Measurements from ENCODE around the gene AREL1. TPM values are rescaled to one million over a fixed set of nuclear protein-coding genes. Genes with fewer than 3 reads are reported as not detected.

Gene AREL1
- polyA plus RNA-seq, 1 donor (not counting 4 experiments of a cell fraction or from before 2014, with no cell fraction given), result 31.2 TPM

- dilution Hi-C loops (cut with MboI; ENCODE audit: extremely low pct_ligation_motif_present, low sequenced_read_pairs), result no loop called here
- no peak overlapping the region for H3K27ac ChIP-seq (ENCODE audit: control insufficient read depth, insufficient read depth, low read length)
- peaks cover 1 to 5% of the 10 kb centered on the region in 2 experiments for H3K36me3 ChIP-seq (ENCODE audit: control insufficient read depth in 2 of 2, extremely low read depth in 1 of 2, insufficient read depth in 2 of 2, low read length in 2 of 2)
- TF ChIP-seq EZH2 (IDR thresholded peaks at IDR 0.05; ENCODE audit: low read length) (no peak), CTCF (optimal IDR thresholded peaks at IDR 0.05 in 1 of 3, IDR thresholded peaks at IDR 0.05 in 1 of 3, conservative IDR thresholded peaks at IDR 0.05 in 1 of 3; ENCODE audit: extremely low read depth in 1 of 3, insufficient read depth in 2 of 3, low read length in 3 of 3) (no peak)
- H3K9me1 ChIP-seq (ENCODE audit: control insufficient read depth, extremely low read depth, insufficient read depth, low read length), result peaks cover 2% of the 10 kb centered on the region
- H3K4me1 ChIP-seq (ENCODE audit: control insufficient read depth, extremely low read depth, insufficient read depth, low read length), result peaks cover 19% of the 10 kb centered on the region
- peaks cover 6% of the 10 kb centered on the region for H4K20me1 ChIP-seq (ENCODE audit: control insufficient read depth, extremely low read depth, insufficient read depth, low read length)
- DNase-seq (ENCODE audit: low read depth, low spot score) (no peak), FAIRE-seq (no peak)
- no peak overlapping the region for H2AFZ ChIP-seq (ENCODE audit: control insufficient read depth, low read length)
- peaks cover 5% of the 10 kb centered on the region for H3K9me3 ChIP-seq (ENCODE audit: control insufficient read depth, low read depth, low read length)
- no peak overlapping the region for H3K4me3 ChIP-seq (ENCODE audit: control insufficient read depth in 2 of 3, extremely low read depth in 1 of 3, insufficient read depth in 2 of 3, low read depth in 1 of 3, low read length in 3 of 3)
- no peaks in the 10 kb centered on the region for H3K27me3 ChIP-seq (ENCODE audit: control insufficient read depth, extremely low read depth, insufficient read depth, low read length)
- H3K79me2 ChIP-seq (ENCODE audit: control insufficient read depth, insufficient read depth, low read length), result peaks cover 80% of the 10 kb centered on the region
- H3K4me2 ChIP-seq (ENCODE audit: control insufficient read depth, extremely low read depth, insufficient read depth, low read depth, low read length), result no peak overlapping the region
- H3K9ac ChIP-seq (ENCODE audit: control insufficient read depth, extremely low read depth, insufficient read depth, low read length), result no peak overlapping the region
Measured at GRCh38 chr14:74703043-74703442, 9.8 kb downstream of the AREL1 start.

GRCh38 chr14:74702293-74702692, 10.6 kb downstream of the AREL1 start:
- DNase-seq (ENCODE audit: low read depth, low spot score), result no peak
- Histone ChIP-seq H4K20me1 (ENCODE audit: control insufficient read depth, extremely low read depth, insufficient read depth, low read length) (peaks cover 6% of the 10 kb centered on the region), H3K4me1 (ENCODE audit: control insufficient read depth, extremely low read depth, insufficient read depth, low read length) (peaks cover 26% of the 10 kb centered on the region), H3K4me2 (ENCODE audit: control insufficient read depth, extremely low read depth, insufficient read depth, low read depth, low read length) (no peak overlapping the region), H3K79me2 (ENCODE audit: control insufficient read depth, insufficient read depth, low read length) (peaks cover 81% of the 10 kb centered on the region), H3K9me1 (ENCODE audit: control insufficient read depth, extremely low read depth, insufficient read depth, low read length) (peaks cover 2% of the 10 kb centered on the region), H3K4me3 (ENCODE audit: control insufficient read depth in 2 of 3, extremely low read depth in 1 of 3, insufficient read depth in 2 of 3, low read depth in 1 of 3, low read length in 3 of 3) (no peak overlapping the region), H3K27ac (ENCODE audit: control insufficient read depth, insufficient read depth, low read length) (no peak overlapping the region), H3K36me3 (ENCODE audit: control insufficient read depth in 2 of 2, extremely low read depth in 1 of 2, insufficient read depth in 2 of 2, low read length in 2 of 2) (peaks cover 1 to 12% of the 10 kb centered on the region in 2 experiments), H3K9me3 (ENCODE audit: control insufficient read depth, low read depth, low read length) (peaks cover 5% of the 10 kb centered on the region), H2AFZ (ENCODE audit: control insufficient read depth, low read length) (no peak overlapping the region), H3K9ac (ENCODE audit: control insufficient read depth, extremely low read depth, insufficient read depth, low read length) (no peak overlapping the region), H3K27me3 (ENCODE audit: control insufficient read depth, extremely low read depth, insufficient read depth, low read length) (no peaks in the 10 kb centered on the region)
- no peak for TF ChIP-seq CTCF (optimal IDR thresholded peaks at IDR 0.05 in 1 of 3, IDR thresholded peaks at IDR 0.05 in 1 of 3, conservative IDR thresholded peaks at IDR 0.05 in 1 of 3; ENCODE audit: extremely low read depth in 1 of 3, insufficient read depth in 2 of 3, low read length in 3 of 3)
- TF ChIP-seq EZH2 (IDR thresholded peaks at IDR 0.05; ENCODE audit: low read length), result no peak
- no peak for FAIRE-seq
- dilution Hi-C loops (cut with MboI; ENCODE audit: extremely low pct_ligation_motif_present, low sequenced_read_pairs), result no loop called here

All from keratinocyte (primary cell).